Retina (tissue), 1 donor: ENCODE data around the gene COG7.

Experiments
- DNase-seq: peaks from one replicate; pipeline ENCODE4 v3.0.0-alpha.2; 2016

The COG7 gene

DNA sequence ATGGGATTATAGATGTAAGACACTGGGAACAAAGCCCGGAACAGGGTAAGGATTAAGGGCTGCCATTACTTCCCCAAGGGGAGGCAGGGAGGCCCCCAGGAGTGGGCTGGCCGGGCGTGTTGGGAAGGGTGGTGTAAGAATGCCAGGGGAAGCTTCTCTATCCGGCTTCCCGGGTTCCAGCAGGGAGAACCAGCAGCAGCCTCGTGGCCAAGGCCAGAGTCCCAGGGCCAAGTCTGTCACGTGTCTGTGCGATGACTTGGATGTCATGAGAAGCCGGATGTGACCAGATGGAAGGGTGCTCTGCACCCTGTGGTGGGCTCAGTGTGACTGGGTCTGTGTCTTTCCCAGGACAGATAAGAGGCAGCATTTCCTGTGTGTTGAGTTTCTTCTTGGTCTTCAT lies 98.7 kb downstream of the COG7 start:
- DNase-seq = no peak

DNA sequence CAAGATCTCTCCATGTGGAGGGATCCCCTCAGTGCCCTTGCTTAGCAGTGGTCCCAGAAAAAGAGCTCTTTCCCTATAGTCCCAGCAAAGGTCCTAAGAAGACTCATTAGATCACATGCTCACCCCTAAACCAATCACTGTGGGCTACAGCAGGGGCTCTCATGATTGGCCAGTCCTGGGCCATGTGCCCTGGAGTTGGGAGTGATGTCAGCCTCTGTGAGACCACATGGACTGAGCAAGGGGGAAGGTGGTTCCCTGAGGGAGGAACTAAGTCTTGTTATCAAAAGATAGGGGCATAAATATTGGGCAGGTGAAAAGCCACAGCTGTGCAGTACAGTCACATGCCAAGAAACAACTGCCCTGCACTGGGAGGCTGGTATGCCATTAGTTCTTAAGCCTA lies 99.5 kb downstream of the COG7 start:
- no peak for DNase-seq

GRCh38 chr16:23351360-23351759 lies 101.6 kb downstream of the COG7 start:
- no peak for DNase-seq

GRCh38 chr16:23348579-23349469 lies 104.2 kb downstream of the COG7 start:
- DNase-seq = no peak

GRCh38 chr16:23345237-23345636 lies 107.8 kb downstream of the COG7 start:
- no peak for DNase-seq

GRCh38 chr16:23343643-23344612 lies 109.1 kb downstream of the COG7 start:
- no peak for DNase-seq

GRCh38 chr16:23342083-23342640 lies 110.8 kb downstream of the COG7 start:
- DNase-seq = no peak

DNA sequence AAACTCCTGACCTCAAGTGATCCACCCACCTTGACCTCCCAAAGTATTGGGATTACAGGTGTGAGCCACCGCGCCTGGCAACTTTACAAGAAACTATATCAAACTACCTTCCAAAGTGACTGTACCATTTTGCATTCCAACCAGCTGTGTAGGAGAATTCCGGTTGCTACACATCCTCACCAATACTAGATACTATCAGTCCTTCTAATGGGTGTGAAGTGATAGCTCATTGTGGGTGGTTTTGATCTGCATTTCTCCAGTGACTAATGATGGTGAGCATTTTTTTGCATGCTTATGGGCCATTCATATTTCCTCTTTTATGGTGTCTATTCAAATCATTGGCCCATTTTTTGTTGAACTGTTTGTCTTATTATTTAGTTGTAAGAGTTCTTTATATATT lies 113.2 kb downstream of the COG7 start:
- no peak for DNase-seq
